ENCODE measurements around the gene PMVK. TPM values are rescaled to one million over a fixed set of nuclear protein-coding genes. Genes with fewer than 3 reads are reported as not detected.
A peak's percentile ranks its signal among the peaks of the same experiment; 100 is the strongest.
"Not testable (repeated sequence)": the region's sequence is repeated elsewhere in the genome, so short reads cannot be mapped to it uniquely, and the experiment has no call there.

PMVK gene
- total RNA-seq, 2 donors from 2014 or later, result 12.2 to 34.2 TPM

GRCh38 chr1:154912755-154913154 is 23.8 kb downstream of the PMVK start:
- ATAC-seq (no peak), DNase-seq (ENCODE audit: low spot score in 2 of 2) (no peak)
- Mint-ChIP-seq H3K9me3 (peaks cover 0 to 3% of the 10 kb centered on the region in 2 donors), H3K27ac (no peak overlapping the region), H3K36me3 (peaks cover 4 to 9% of the 10 kb centered on the region in 2 donors)

- no peak for DNase-seq (ENCODE audit: low spot score in 2 of 2)
- Mint-ChIP-seq H3K36me3 (peaks cover 4 to 8% of the 10 kb centered on the region in 2 donors), H3K9me3 (peaks cover 0 to 3% of the 10 kb centered on the region in 2 donors), H3K27ac (peak overlapping the region in 1 of 2 donors; percentile 2)
- ATAC-seq, result no peak
These were observed 24.6 kb downstream of the PMVK start for GRCh38 chr1:154911691-154912550.

- ATAC-seq (no peak), DNase-seq (ENCODE audit: low spot score in 2 of 2) (no peak)
- no peaks in the 10 kb centered on the region for H3K9me3 Mint-ChIP-seq
- H3K36me3 Mint-ChIP-seq, result no peaks in the 10 kb centered on the region
- H3K27ac Mint-ChIP-seq, result no peak overlapping the region
These were observed 25.7 kb downstream of the PMVK start for GRCh38 chr1:154910851-154911250.

GRCh38 chr1:154908937-154909336 is 27.6 kb downstream of the PMVK start:
- Mint-ChIP-seq H3K36me3 (no peaks in the 10 kb centered on the region), H3K9me3 (no peaks in the 10 kb centered on the region)
- ATAC-seq, result no peak

GRCh38 chr1:154908129-154908528 is 28.4 kb downstream of the PMVK start:
- not testable (repeated sequence) for H3K36me3 Mint-ChIP-seq; ATAC-seq; DNase-seq (ENCODE audit: low spot score in 2 of 2); H3K27ac Mint-ChIP-seq; H3K9me3 Mint-ChIP-seq

More at GRCh38 chr1:154908937-154909336, 27.6 kb downstream of the PMVK start:
- DNase-seq (ENCODE audit: low spot score in 2 of 2), result no peak
- no peak overlapping the region for H3K27ac Mint-ChIP-seq

GRCh38 chr1:154906621-154907081 is 29.9 kb downstream of the PMVK start:
- DNase-seq (ENCODE audit: low spot score in 2 of 2), result no peak
- Mint-ChIP-seq H3K36me3 (no peaks in the 10 kb centered on the region), H3K27ac (no peak overlapping the region), H3K9me3 (no peaks in the 10 kb centered on the region)
- ATAC-seq, result peak in 1 of 2 donors; percentile 50

- H3K9me3 Mint-ChIP-seq, result no peaks in the 10 kb centered on the region
- DNase-seq (ENCODE audit: low spot score in 2 of 2) (no peak), ATAC-seq (no peak)
- no peaks in the 10 kb centered on the region for H3K36me3 Mint-ChIP-seq
- H3K27ac Mint-ChIP-seq, result no peak overlapping the region
These were observed 33.5 kb downstream of the PMVK start for GRCh38 chr1:154902938-154903566.

- ATAC-seq (no peak), DNase-seq (ENCODE audit: low spot score in 2 of 2) (no peak)
- Mint-ChIP-seq H3K36me3 (no peaks in the 10 kb centered on the region), H3K9me3 (no peaks in the 10 kb centered on the region), H3K27ac (no peak overlapping the region)
These were observed 34.9 kb downstream of the PMVK start for GRCh38 chr1:154901591-154901990.

- no peak for DNase-seq (ENCODE audit: low spot score in 2 of 2)
- no peak overlapping the region for H3K27ac Mint-ChIP-seq
- ATAC-seq, result no peak
- no peaks in the 10 kb centered on the region for H3K9me3 Mint-ChIP-seq
- no peaks in the 10 kb centered on the region for H3K36me3 Mint-ChIP-seq
These were observed 37.5 kb downstream of the PMVK start for GRCh38 chr1:154899041-154899440.

GRCh38 chr1:154896771-154897286 is 39.7 kb downstream of the PMVK start:
- H3K9me3 Mint-ChIP-seq, result no peaks in the 10 kb centered on the region
- no peak for ATAC-seq
- H3K27ac Mint-ChIP-seq, result no peak overlapping the region
- DNase-seq (ENCODE audit: low spot score in 2 of 2), result no peak
- H3K36me3 Mint-ChIP-seq, result no peaks in the 10 kb centered on the region

GRCh38 chr1:154895798-154896197 is 40.7 kb downstream of the PMVK start:
- ATAC-seq (no peak), DNase-seq (ENCODE audit: low spot score in 2 of 2) (no peak)
- H3K36me3 Mint-ChIP-seq, result no peaks in the 10 kb centered on the region
- no peaks in the 10 kb centered on the region for H3K9me3 Mint-ChIP-seq
- no peak overlapping the region for H3K27ac Mint-ChIP-seq

GRCh38 chr1:154891452-154891851 is 45.1 kb downstream of the PMVK start:
- no peak for DNase-seq (ENCODE audit: low spot score in 2 of 2)
- Mint-ChIP-seq H3K9me3 (no peaks in the 10 kb centered on the region), H3K27ac (no peak overlapping the region), H3K36me3 (no peaks in the 10 kb centered on the region)
- no peak for ATAC-seq

GRCh38 chr1:154888757-154889156 is 47.8 kb downstream of the PMVK start:
- ATAC-seq, result no peak

GRCh38 chr1:154886281-154887015 is 50.1 kb downstream of the PMVK start:
- no peaks in the 10 kb centered on the region for H3K36me3 Mint-ChIP-seq
- no peak overlapping the region for H3K27ac Mint-ChIP-seq
- no peaks in the 10 kb centered on the region for H3K9me3 Mint-ChIP-seq
- ATAC-seq, result peak; percentile 16 to 56
- DNase-seq (ENCODE audit: low spot score in 2 of 2), result no peak

More at GRCh38 chr1:154888757-154889156, 47.8 kb downstream of the PMVK start:
- Mint-ChIP-seq H3K9me3 (no peaks in the 10 kb centered on the region), H3K27ac (peak overlapping the region in 1 of 2 donors; percentile 30), H3K36me3 (no peaks in the 10 kb centered on the region)
- no peak for DNase-seq (ENCODE audit: low spot score in 2 of 2)

- no peak for ATAC-seq
- Mint-ChIP-seq H3K27ac (peak overlapping the region in 1 of 2 donors; percentile 34), H3K36me3 (no peaks in the 10 kb centered on the region), H3K9me3 (no peaks in the 10 kb centered on the region)
- DNase-seq (ENCODE audit: low spot score in 2 of 2), result no peak
These were observed 51.4 kb downstream of the PMVK start for GRCh38 chr1:154884869-154885701.

Data from activated naive CD4-positive, alpha-beta T cell treated with anti-CD3 and anti-CD28 coated beads, Interleukin-2, amount 50 U/mL, for 72 hours (primary cell).